ENCODE measurements around the gene SLC4A4.

The SLC4A4 gene

DNA sequence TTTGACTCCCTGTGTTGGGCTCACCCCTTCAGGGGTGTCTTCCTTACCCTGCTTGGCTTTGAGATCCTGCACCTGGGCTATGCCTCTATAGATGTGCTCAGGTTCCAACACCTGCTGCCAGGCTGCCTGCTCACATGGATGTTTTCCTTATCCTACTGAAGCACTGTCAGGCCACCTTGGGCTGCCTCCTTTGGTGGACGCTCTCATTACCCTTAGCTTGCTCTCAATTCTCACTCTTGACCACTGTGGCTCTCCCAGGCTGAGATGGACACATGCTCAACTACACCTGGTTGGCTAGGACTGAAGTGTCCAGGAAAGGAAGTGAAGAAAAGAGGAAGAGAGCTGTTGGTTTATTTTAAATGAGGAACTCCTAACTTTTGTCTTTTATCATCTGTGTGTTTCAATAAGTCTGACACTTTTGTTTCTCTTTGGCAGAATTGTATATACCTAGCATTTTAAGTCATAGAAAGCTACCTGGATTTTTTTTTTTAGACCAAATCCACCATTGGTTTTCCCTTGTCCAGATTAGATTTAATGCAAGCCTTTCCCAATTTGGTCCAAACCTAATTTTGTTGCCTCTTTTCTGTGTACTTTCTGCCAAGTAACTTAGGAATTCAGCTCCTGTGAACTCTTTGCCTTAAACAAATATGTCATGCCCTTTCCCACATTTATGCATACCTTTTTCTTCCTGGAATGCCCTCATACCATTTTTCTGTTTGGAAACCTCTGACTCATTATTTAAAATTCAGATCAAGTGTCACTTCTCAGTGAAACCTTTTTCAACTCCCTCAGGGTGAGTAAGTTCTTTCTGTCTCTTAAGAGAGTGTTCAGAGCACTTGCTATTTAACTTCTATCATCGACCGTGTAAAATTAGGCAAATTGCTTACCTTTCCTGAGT lies 269.2 kb downstream of the SLC4A4 start:
- DNase-seq: no peak

DNA sequence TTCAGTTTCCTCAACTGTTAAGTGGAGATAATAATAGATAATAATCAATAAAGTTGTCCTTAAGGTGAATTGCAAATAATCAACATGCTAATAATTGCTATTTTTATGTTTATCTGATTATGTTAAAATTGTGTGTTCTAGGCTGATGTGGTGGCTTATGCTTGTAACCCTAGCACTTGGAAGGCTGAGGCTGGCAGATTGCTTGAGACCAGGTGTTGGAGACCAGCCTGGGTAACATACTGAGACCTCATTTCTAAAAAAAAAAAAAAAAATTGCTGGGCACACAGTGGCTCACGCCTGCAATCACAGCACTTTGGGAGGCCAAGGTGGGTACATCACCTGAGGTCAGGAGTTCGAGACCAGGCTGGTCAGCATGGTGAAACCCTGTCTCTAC lies 269.9 kb downstream of the SLC4A4 start:
- no peak for DNase-seq

DNA sequence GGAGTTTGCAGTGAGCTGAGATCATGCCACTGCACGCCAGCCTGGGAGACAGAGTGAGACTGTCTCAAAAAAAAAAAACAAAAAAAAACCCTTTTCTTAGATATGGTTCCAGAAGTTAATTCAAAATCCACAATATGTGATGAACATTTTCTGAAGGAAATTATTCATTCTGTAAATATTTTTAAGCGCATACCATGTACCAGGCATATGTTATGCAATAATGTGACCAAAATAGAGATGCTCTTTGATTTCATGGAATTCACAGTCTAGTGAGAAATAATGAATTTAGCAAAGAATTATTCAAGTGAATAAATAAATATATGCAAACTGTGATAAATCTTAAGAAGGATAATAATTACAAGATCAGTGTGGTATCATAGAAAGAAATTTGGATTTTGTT lies 270.3 kb downstream of the SLC4A4 start:
- DNase-seq: no peak

DNA sequence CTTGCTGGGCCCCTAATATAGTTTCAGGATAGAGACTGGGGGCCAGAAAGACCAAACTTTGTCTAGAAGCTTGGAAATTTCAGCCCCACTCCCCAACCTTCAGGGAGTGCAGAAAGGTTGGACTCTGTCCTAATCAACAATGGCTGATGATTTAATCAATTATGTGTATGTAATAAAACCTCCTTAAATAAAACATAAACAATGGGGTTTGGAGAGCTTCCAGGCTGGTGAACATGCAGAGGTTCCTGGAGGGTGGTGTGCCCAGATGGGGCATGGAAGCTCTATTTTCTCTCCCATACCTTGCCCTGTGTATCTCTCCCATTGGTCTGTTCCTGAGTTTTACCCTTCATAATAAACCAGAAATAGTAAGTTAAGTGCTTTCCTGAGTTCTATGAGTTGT lies 270.8 kb downstream of the SLC4A4 start:
- DNase-seq: no peak

DNA sequence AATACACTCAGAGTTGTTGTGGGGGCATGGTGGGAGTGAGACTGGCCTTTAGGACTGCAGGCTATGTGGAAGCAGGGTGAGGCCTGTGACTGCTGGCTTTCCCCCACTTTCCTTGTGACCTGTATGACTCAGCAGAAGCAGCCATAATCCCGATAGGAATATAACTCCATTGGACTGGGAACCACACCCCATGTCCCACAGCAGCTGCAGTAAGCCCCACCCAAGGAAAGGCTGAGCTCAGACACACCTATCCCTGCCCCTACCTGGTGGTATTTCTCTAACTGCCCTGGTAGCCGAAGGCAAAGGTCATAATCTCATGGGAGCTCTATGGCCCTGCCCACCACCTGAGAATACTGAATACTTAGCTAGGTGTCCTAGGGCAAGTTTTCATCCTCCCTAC lies 275.8 kb downstream of the SLC4A4 start:
- DNase-seq: no peak

DNA sequence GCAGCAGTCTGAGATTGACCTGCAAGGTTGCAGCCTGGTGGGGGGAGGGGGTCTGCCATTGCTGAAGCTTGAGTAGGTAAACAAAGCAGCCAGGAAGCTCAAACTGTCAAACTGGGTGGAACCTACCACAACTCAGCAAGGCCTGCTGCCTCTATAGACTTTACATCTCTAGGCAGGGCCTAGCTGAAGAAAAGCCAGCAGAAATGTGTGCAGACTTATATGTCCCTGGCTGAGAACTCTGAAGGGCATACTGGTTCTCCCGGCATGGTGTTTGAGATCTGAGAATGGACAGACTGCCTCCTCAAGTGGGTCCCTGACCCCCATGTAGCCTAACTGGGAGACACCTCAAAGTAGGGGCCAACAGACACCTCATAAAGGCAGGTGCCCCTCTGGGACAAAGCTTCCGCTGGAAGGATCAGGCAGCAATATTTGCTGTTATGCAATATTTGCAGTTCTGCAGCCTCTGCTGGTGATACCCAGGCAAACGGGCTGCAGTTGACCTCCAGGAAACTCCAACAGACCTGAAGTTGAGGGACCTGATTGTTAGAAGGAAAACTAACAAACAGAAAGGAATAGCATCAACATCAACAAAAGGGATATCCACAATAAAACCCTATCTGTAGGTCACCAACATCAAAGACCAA lies 277.5 kb downstream of the SLC4A4 start:
- no peak for DNase-seq

Data from CD4-positive, alpha-beta T cell treated with Interleukin-12 subunit alpha and Interleukin-12 subunit beta, for 1 hour (primary cell).